Testis (tissue), 3 donors: ENCODE data around the gene DDX56. TPM values are rescaled to one million over a fixed set of nuclear protein-coding genes. Genes with fewer than 3 reads are reported as not detected.

ENCODE experiments used
- DNase-seq: peaks from one replicate; pipeline ENCODE4 v3.0.0-alpha.2; 2019
- H3K27ac ChIP-seq, 2 donors: fragments of 200-600 bp; sonication (generic); one replicate each; pipeline ENCODE4 v1.5.1; 2019
- H3K27me3 ChIP-seq: fragments of 200-600 bp; sonication (generic); one replicate; pipeline ENCODE4 v1.5.1; 2019
- H3K36me3 ChIP-seq: fragments of 200-600 bp; sonication (generic); one replicate; pipeline ENCODE4 v1.5.1; 2017; ENCODE audit warnings: low read depth; ENCODE audit errors: missing control alignments
- H3K4me1 ChIP-seq: fragments of 200-600 bp; sonication (generic); one replicate; pipeline ENCODE4 v1.5.1; 2019
- H3K4me3 ChIP-seq, 2 donors: fragments of 200-600 bp; sonication (generic); one replicate each; pipeline ENCODE4 v1.5.1; 2017 to 2019
- H3K9me3 ChIP-seq: fragments of 200-600 bp; sonication (generic); one replicate; pipeline ENCODE4 v1.5.1; 2017
- CTCF ChIP-seq, 3 experiments: fragments of 450-650 bp in 2 of 3; fragments of 200-600 bp in 1 of 3; sonication (generic) in 1 of 3; IDR thresholded peaks; one replicate each; pipeline ENCODE4 v1.5.1; 2016 to 2019; ENCODE audit warnings: antibody characterized with exemption in 3 of 3, mild to moderate bottlenecking in 2 of 3, moderate library complexity in 1 of 3
- POLR2A ChIP-seq: fragments of 450-650 bp; IDR thresholded peaks from one replicate; pipeline ENCODE4 v1.6.1; 2017; ENCODE audit warnings: antibody characterized with exemption, mild to moderate bottlenecking, moderate library complexity
- WGBS, 2 donors: methylation state at CpG; one replicate each; pipeline ENCODE4 v1.1.5; 2018; 5-methylcytosine and 5-hydroxymethylcytosine counted together
- intact Hi-C: fragments of 100-400 bp; cut with DNase I; formaldehyde crosslinking; loops from one replicate; pipeline ENCODE4 v1.15.1; 2023; ENCODE audit warnings: low total_unique reads
- polyA plus RNA-seq: library from polyadenylated mRNA; stranded (reverse); fragments of 350-450 nt; fragmentation: Illumina TruSeq; extraction: RNeasy Lipid Tissue Mini Kit (QIAGEN cat#74804); gene quantifications from one replicate; pipeline ENCODE4 v1.2.3, GENCODE V29; 2014; ENCODE audit warnings: low read depth, low replicate concordance; ENCODE audit not compliant: insufficient read depth
- total RNA-seq, 2 donors: library from RNA; depleted of rRNA; stranded (reverse); fragments of >200 nt; gene quantifications; one replicate each; pipeline ENCODE4 v1.2.3, GENCODE V29; 2016

Gene DDX56
- total and polyA plus RNA-seq, 3 donors from 2014 or later, result 58.8 to 72.8 (median 68.8) TPM

GRCh38 chr7:44537442-44537841 lies 36.3 kb downstream of the DDX56 start:
- no peaks in the 10 kb centered on the region for H3K4me1 ChIP-seq
- no peak overlapping the region for H3K4me3 ChIP-seq
- intact Hi-C loops, result no loop called here
- no peak for TF ChIP-seq CTCF (IDR thresholded peaks at IDR 0.05)
- no peak for TF ChIP-seq POLR2A
- no peaks in the 10 kb centered on the region for H3K36me3 ChIP-seq
- no peak overlapping the region for H3K27ac ChIP-seq
- WGBS, 2 donors, result 93% methylated on average over 4 to 6 of the region's 6 CpGs
- H3K9me3 ChIP-seq, result no peaks in the 10 kb centered on the region
- DNase-seq, result no peak
- no peaks in the 10 kb centered on the region for H3K27me3 ChIP-seq

GRCh38 chr7:44536090-44536489 lies 37.6 kb downstream of the DDX56 start:
- DNase-seq, result no peak
- H3K4me3 ChIP-seq, result no peak overlapping the region
- WGBS, 2 donors, result 74 to 92% methylated on average over 9 to 10 of the region's 10 CpGs
- no peaks in the 10 kb centered on the region for H3K27me3 ChIP-seq
- no peak for TF ChIP-seq CTCF (IDR thresholded peaks at IDR 0.05)
- no peak for TF ChIP-seq POLR2A
- no peak overlapping the region for H3K27ac ChIP-seq
- intact Hi-C loops, result no loop called here
- no peaks in the 10 kb centered on the region for H3K4me1 ChIP-seq
- H3K9me3 ChIP-seq, result no peaks in the 10 kb centered on the region
- no peaks in the 10 kb centered on the region for H3K36me3 ChIP-seq

GRCh38 chr7:44535348-44536064 lies 38.2 kb downstream of the DDX56 start:
- Histone ChIP-seq H3K9me3 (no peaks in the 10 kb centered on the region), H3K27me3 (no peaks in the 10 kb centered on the region), H3K4me1 (no peaks in the 10 kb centered on the region), H3K4me3 (no peak overlapping the region), H3K36me3 (no peaks in the 10 kb centered on the region), H3K27ac (no peak overlapping the region)
- no peak for TF ChIP-seq CTCF (IDR thresholded peaks at IDR 0.05)
- no peak for TF ChIP-seq POLR2A
- WGBS, 2 donors, result 90 to 100% methylated on average over 2 to 8 of the region's 8 CpGs
- no peak for DNase-seq
- intact Hi-C loops, result no loop called here

GRCh38 chr7:44534501-44534900 lies 39.2 kb downstream of the DDX56 start:
- no peak overlapping the region for H3K27ac ChIP-seq
- intact Hi-C loops, result no loop called here
- H3K9me3 ChIP-seq, result no peaks in the 10 kb centered on the region
- 59 to 95% methylated on average over 4 to 7 of the region's 7 CpGs for WGBS, 2 donors
- H3K27me3 ChIP-seq, result no peaks in the 10 kb centered on the region
- H3K4me1 ChIP-seq, result no peaks in the 10 kb centered on the region
- H3K4me3 ChIP-seq, result no peak overlapping the region
- TF ChIP-seq CTCF (IDR thresholded peaks at IDR 0.05) (peak in 1 of 3 experiments; percentile 41), POLR2A (no peak)
- H3K36me3 ChIP-seq, result no peaks in the 10 kb centered on the region
- DNase-seq, result no peak

GRCh38 chr7:44534087-44534486 lies 39.6 kb downstream of the DDX56 start:
- Histone ChIP-seq H3K9me3 (no peaks in the 10 kb centered on the region), H3K36me3 (no peaks in the 10 kb centered on the region), H3K27ac (no peak overlapping the region), H3K4me1 (no peaks in the 10 kb centered on the region), H3K27me3 (no peaks in the 10 kb centered on the region), H3K4me3 (no peak overlapping the region)
- no peak for DNase-seq
- intact Hi-C loops, result no loop called here
- 82 to 84% methylated on average over 5 of the region's 5 CpGs for WGBS, 2 donors
- TF ChIP-seq POLR2A (no peak), CTCF (IDR thresholded peaks at IDR 0.05) (no peak)
